Measurements from ENCODE around the gene GFPT2. TPM values are rescaled to one million over a fixed set of nuclear protein-coding genes. Genes with fewer than 3 reads are reported as not detected.

GFPT2 gene
- total and polyA plus RNA-seq, 2 experiments from 2014 or later, result 45.2 to 75.3 TPM

- no peaks in the 10 kb centered on the region for H3K4me1 ChIP-seq (ENCODE audit: insufficient read depth)
- H3F3A ChIP-seq (ENCODE audit: insufficient read depth), result no peaks in the 10 kb centered on the region
- WGBS, 2 experiments (ENCODE audit: low coverage in 1 of 2, low lambda C conversion rate in 2 of 2, missing lambda C conversion rate in 2 of 2), result 74 to 80% methylated on average over 6 of the region's 6 CpGs
- no peak overlapping the region for H3K27ac ChIP-seq
- no peaks in the 10 kb centered on the region for H3K36me3 ChIP-seq (ENCODE audit: low read depth)
- H4K20me1 ChIP-seq (ENCODE audit: insufficient read depth), result no peaks in the 10 kb centered on the region
- no peak overlapping the region for H2AFZ ChIP-seq
- no peaks in the 10 kb centered on the region for H3K79me2 ChIP-seq (ENCODE audit: insufficient read depth)
- no peaks in the 10 kb centered on the region for H3K27me3 ChIP-seq (replicated peaks; ENCODE audit: insufficient read depth)
- H3K9me3 ChIP-seq (ENCODE audit: low read depth), result no peaks in the 10 kb centered on the region
- no peak for DNase-seq
- in situ Hi-C loops (cut with MboI), result no loop called here
- TF ChIP-seq EZH2phosphoT487 (IDR thresholded peaks at IDR 0.05; ENCODE audit: insufficient read depth, low read depth) (no peak), EZH2 (IDR thresholded peaks at IDR 0.05; ENCODE audit: insufficient read depth, poor library complexity, severe bottlenecking) (no peak)
- H3K4me3 ChIP-seq, result no peak overlapping the region
- H3K9me2 ChIP-seq (ENCODE audit: insufficient read depth), result no peaks in the 10 kb centered on the region
- H3K4me2 ChIP-seq (ENCODE audit: unreplicated experiment), result no peak overlapping the region
- H3K9ac ChIP-seq, result no peak overlapping the region
These were observed 5.6 kb upstream of the GFPT2 start for GRCh38 chr5:180358694-180359093.

- Histone ChIP-seq H3K27ac (no peak overlapping the region), H2AFZ (no peak overlapping the region), H4K20me1 (ENCODE audit: insufficient read depth) (no peaks in the 10 kb centered on the region), H3K4me3 (no peak overlapping the region), H3K4me1 (ENCODE audit: insufficient read depth) (no peaks in the 10 kb centered on the region), H3K9me2 (ENCODE audit: insufficient read depth) (no peaks in the 10 kb centered on the region), H3K79me2 (ENCODE audit: insufficient read depth) (no peaks in the 10 kb centered on the region), H3F3A (ENCODE audit: insufficient read depth) (no peaks in the 10 kb centered on the region), H3K9ac (no peak overlapping the region), H3K9me3 (ENCODE audit: low read depth) (no peaks in the 10 kb centered on the region), H3K27me3 (replicated peaks; ENCODE audit: insufficient read depth) (no peaks in the 10 kb centered on the region), H3K36me3 (ENCODE audit: low read depth) (no peaks in the 10 kb centered on the region), H3K4me2 (ENCODE audit: unreplicated experiment) (no peak overlapping the region)
- TF ChIP-seq EZH2phosphoT487 (IDR thresholded peaks at IDR 0.05; ENCODE audit: insufficient read depth, low read depth) (no peak), EZH2 (IDR thresholded peaks at IDR 0.05; ENCODE audit: insufficient read depth, poor library complexity, severe bottlenecking) (no peak)
- in situ Hi-C loops (cut with MboI), result no loop called here
- DNase-seq, result no peak
- WGBS, 2 experiments (ENCODE audit: low coverage in 1 of 2, low lambda C conversion rate in 2 of 2, missing lambda C conversion rate in 2 of 2), result 79 to 88% methylated on average over 6 of the region's 6 CpGs
These were observed 5.0 kb upstream of the GFPT2 start for GRCh38 chr5:180358179-180358578.

GRCh38 chr5:180354966-180355365 is 1.8 kb upstream of the GFPT2 start:
- DNase-seq, result no peak
- Histone ChIP-seq H4K20me1 (ENCODE audit: insufficient read depth) (no peaks in the 10 kb centered on the region), H2AFZ (no peak overlapping the region), H3K36me3 (ENCODE audit: low read depth) (no peaks in the 10 kb centered on the region), H3K27me3 (replicated peaks; ENCODE audit: insufficient read depth) (no peaks in the 10 kb centered on the region), H3F3A (ENCODE audit: insufficient read depth) (no peaks in the 10 kb centered on the region), H3K4me2 (ENCODE audit: unreplicated experiment) (no peak overlapping the region), H3K4me3 (no peak overlapping the region), H3K4me1 (ENCODE audit: insufficient read depth) (peaks cover 7% of the 10 kb centered on the region; the same call in 1 of the 2 replicates), H3K9me3 (ENCODE audit: low read depth) (no peaks in the 10 kb centered on the region), H3K27ac (no peak overlapping the region), H3K9me2 (ENCODE audit: insufficient read depth) (no peaks in the 10 kb centered on the region), H3K79me2 (ENCODE audit: insufficient read depth) (peaks cover 31% of the 10 kb centered on the region), H3K9ac (no peak overlapping the region)
- no peak for TF ChIP-seq EZH2 (IDR thresholded peaks at IDR 0.05; ENCODE audit: insufficient read depth, poor library complexity, severe bottlenecking)
- no peak for TF ChIP-seq EZH2phosphoT487 (IDR thresholded peaks at IDR 0.05; ENCODE audit: insufficient read depth, low read depth)
- WGBS, 2 experiments (ENCODE audit: low coverage in 1 of 2, low lambda C conversion rate in 2 of 2, missing lambda C conversion rate in 2 of 2), result 94 to 96% methylated on average over 5 of the region's 5 CpGs
- in situ Hi-C loops (cut with MboI), result no loop called here

- Histone ChIP-seq H3K9me3 (ENCODE audit: low read depth) (no peaks in the 10 kb centered on the region), H3F3A (ENCODE audit: insufficient read depth) (no peaks in the 10 kb centered on the region), H4K20me1 (ENCODE audit: insufficient read depth) (no peaks in the 10 kb centered on the region), H2AFZ (peak overlapping the region; percentile 97), H3K4me1 (ENCODE audit: insufficient read depth) (peaks cover 7% of the 10 kb centered on the region; the same call in 1 of the 2 replicates), H3K4me2 (ENCODE audit: unreplicated experiment) (peak overlapping the region; percentile 88), H3K79me2 (ENCODE audit: insufficient read depth) (peaks cover 40% of the 10 kb centered on the region), H3K27ac (no peak overlapping the region), H3K4me3 (peak overlapping the region; percentile 79), H3K36me3 (ENCODE audit: low read depth) (no peaks in the 10 kb centered on the region), H3K9me2 (ENCODE audit: insufficient read depth) (no peaks in the 10 kb centered on the region), H3K27me3 (replicated peaks; ENCODE audit: insufficient read depth) (no peaks in the 10 kb centered on the region), H3K9ac (peak overlapping the region; percentile 79)
- 12 to 14% methylated on average over 33 to 36 of the region's 36 CpGs for WGBS, 2 experiments (ENCODE audit: low coverage in 1 of 2, low lambda C conversion rate in 2 of 2, missing lambda C conversion rate in 2 of 2)
- no peak for DNase-seq
- in situ Hi-C loops (cut with MboI), result no loop called here
- TF ChIP-seq EZH2phosphoT487 (IDR thresholded peaks at IDR 0.05; ENCODE audit: insufficient read depth, low read depth) (no peak), EZH2 (IDR thresholded peaks at IDR 0.05; ENCODE audit: insufficient read depth, poor library complexity, severe bottlenecking) (no peak)
These were observed 880 bp upstream of the GFPT2 start for GRCh38 chr5:180353980-180354452.
